GM06990 (cell line): ENCODE data around the gene GABPB1.
"Not testable (repeated sequence)": the region's sequence is repeated elsewhere in the genome, so short reads cannot be mapped to it uniquely, and the experiment has no call there.

Experiments
- DNase-seq: peaks from one replicate; pipeline ENCODE4 v3.0.0-alpha.2; 2011; ENCODE audit not compliant: insufficient read length; ENCODE audit errors: extremely low read depth
- H3K27me3 ChIP-seq: replicated peaks from 2 replicates; pipeline ENCODE4 v1.6.0; 2011; ENCODE audit warnings: low read length; ENCODE audit not compliant: control insufficient read depth, insufficient read depth
- H3K36me3 ChIP-seq: 2 replicates; pipeline ENCODE4 v1.5.1; 2011; ENCODE audit warnings: low read length; ENCODE audit not compliant: control insufficient read depth, insufficient read depth
- H3K4me3 ChIP-seq: replicated peaks from 2 replicates; pipeline ENCODE4 v1.5.1; 2011; ENCODE audit warnings: low read depth, mild to moderate bottlenecking, control low read depth, low read length
- CTCF ChIP-seq: IDR thresholded peaks from 2 replicates; pipeline ENCODE4 v1.5.1; 2011; ENCODE audit warnings: low read length, control low read depth, mild to moderate bottlenecking, inconsistent platforms; ENCODE audit not compliant: insufficient read depth, poor library complexity, severe bottlenecking

Gene GABPB1

GRCh38 chr15:50378776-50379175, 23.8 kb upstream of the GABPB1 start:
- H3K36me3 ChIP-seq, result no peaks in the 10 kb centered on the region
- no peak for TF ChIP-seq CTCF
- DNase-seq, result no peak
- H3K4me3 ChIP-seq, result no peak overlapping the region
- no peaks in the 10 kb centered on the region for H3K27me3 ChIP-seq

DNA sequence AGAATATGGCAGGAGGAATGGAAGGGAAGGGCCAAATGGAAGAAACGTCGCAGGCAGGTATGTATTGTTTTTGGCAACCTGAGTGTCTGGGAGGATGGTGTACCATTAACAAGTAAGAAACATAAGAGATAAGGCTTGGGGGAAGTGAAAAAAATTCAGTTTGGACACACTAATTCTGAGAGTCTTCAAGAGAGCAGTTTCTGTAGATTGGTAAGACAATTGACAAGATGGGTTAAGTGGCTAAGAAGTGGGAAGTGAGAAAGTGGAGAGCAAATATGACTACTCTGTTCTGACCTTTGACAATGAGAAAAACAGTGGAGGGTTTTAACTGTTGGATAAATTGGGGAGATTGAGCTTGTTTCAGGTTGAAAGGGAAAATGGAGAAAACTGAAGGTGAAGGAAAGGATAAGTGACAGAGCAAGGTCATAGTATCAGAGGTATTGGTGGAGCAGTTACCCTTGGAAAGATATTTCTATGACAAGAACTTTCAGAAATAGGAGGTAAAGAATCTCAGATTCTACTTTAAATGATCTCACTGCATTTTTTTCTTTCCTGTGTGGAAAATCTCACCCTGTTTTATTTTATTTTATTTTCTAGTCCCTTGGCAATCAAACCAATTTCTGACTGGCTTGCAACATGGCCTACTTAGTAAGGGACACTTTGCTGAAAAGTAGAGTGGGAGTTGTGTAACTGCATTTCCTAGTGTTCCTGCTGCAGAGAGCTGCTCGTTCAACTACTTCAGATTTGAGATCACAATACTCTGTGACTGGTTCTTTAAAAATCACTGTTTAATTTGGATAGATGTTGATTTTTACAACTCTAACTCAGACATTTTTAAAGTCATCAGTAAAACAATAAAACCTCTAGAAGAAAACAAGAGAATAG, 23.1 kb upstream of the GABPB1 start:
- no peak for TF ChIP-seq CTCF
- no peaks in the 10 kb centered on the region for H3K36me3 ChIP-seq
- DNase-seq, result peak; percentile 69
- H3K4me3 ChIP-seq, result no peak overlapping the region
- H3K27me3 ChIP-seq, result no peaks in the 10 kb centered on the region

DNA sequence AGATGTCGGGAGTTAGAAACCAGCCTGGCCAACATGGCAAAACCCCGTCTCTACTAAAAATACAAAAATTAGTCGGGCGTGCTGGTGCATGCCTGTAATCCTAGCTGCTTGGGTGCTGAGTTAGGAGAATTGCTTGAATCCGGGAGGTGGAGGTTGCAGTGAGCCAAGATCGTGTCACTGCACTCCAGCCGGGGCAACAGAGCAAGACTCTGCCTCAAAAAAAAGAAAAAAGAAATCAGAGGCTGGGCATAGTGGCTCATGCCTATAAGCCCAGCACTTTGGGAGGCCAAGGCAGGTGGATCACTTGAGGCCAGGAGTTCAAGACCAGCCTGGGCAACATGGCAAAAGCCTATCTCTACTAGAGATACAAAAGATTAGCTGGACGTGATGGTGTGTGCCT, 14.6 kb upstream of the GABPB1 start:
- H3K4me3 ChIP-seq, H3K36me3 ChIP-seq, DNase-seq, H3K27me3 ChIP-seq: not testable (repeated sequence)

DNA sequence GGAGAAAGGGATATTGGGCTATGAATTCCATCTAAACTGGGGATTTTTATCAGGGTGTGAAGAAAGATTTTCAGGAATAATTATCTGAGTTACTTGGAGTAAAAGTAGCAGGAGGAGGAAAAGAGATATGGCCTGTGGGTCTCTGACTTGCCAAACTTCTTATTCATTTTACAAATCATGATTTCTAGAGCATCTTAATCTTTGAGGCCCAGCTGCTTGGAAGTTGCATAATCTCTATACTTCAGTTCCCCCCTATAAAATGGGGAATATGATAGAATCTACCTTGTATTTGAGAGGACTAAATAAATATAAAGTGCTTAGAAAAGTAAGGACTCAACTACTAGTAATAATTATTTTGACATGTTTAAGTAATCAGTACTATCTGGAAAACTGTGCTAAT, 11.0 kb upstream of the GABPB1 start:
- TF ChIP-seq CTCF, result no peak
- peaks cover 3% of the 10 kb centered on the region for H3K36me3 ChIP-seq
- H3K4me3 ChIP-seq, result no peak overlapping the region
- no peaks in the 10 kb centered on the region for H3K27me3 ChIP-seq
- no peak for DNase-seq

DNA sequence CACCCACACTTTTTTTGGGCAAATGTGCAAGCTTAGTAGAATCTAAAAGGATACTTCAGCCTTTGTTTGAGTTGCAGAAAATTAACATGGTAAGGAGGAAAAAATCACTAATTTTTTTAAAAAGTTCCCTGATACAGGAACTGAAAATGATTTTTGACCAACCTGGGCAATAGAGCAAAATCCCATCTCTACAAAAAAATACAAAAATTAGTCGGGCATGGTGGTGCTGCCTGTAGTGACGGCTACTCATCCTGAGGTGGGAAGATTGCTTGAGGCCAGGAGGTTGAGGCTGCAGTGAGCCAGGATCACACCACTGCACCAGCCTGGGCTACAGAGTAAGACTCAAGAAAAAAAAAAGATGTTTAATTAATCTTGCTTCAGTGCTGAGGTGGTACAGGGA, 10.6 kb upstream of the GABPB1 start:
- H3K27me3 ChIP-seq, result no peaks in the 10 kb centered on the region
- no peak for DNase-seq
- TF ChIP-seq CTCF, result no peak
- H3K36me3 ChIP-seq, result peaks cover 3% of the 10 kb centered on the region
- H3K4me3 ChIP-seq, result no peak overlapping the region

DNA sequence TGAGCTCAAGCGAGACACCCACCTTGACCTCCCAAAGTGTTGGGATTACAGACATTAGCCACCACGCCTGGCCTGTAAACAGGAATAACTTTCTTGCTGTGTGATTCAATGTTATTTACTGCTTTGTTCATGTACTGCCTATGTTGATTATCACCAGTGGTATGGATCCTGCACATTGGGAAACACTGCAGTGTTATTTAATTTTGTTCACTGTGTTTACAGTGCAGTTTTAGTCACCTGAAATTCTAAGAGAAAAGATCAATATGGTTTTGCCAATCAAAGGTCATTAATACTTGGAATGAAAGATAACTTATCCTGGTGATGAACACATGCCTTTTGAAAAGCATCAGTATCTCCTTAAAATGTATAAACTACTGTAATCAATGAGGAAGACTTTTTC, 8.6 kb upstream of the GABPB1 start:
- H3K4me3 ChIP-seq, result no peak overlapping the region
- no peak for DNase-seq
- no peak for TF ChIP-seq CTCF
- no peaks in the 10 kb centered on the region for H3K27me3 ChIP-seq
- H3K36me3 ChIP-seq, result peaks cover 5% of the 10 kb centered on the region
